ENCODE data around the gene EFL1.
"Not testable (repeated sequence)": the region's sequence is repeated elsewhere in the genome, so short reads cannot be mapped to it uniquely, and the experiment has no call there.

EFL1 gene

DNA sequence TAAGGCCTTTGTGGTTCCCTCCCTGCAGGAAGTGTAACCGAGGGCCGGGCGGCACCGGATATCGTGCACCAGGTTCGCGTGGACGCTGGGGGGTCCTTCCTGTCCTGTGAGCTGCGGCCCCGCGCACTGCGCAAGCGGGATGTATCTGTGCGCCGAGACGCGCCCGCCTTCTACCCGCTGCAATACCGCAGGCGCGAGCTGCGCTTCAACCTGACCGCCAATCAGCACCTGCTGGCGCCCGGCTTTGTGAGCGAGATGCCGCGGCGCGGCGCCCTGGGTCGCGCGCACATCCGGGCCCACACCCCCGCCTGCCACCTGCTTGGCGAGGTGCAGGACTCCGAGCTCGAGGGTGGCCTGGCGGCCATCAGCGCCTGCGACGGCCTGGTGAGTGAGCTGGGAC is 36.0 kb upstream of the EFL1 start:
- TF ChIP-seq CTCF (IDR thresholded peaks at IDR 0.05), result no peak
- Histone ChIP-seq H3K27me3 (peaks cover 0 to 2% of the 10 kb centered on the region in 2 donors), H3K9me3 (no peaks in the 10 kb centered on the region), H3K27ac (no peak overlapping the region), H3K36me3 (no peaks in the 10 kb centered on the region), H3K4me1 (peaks cover 0 to 7% (median 0%) of the 10 kb centered on the region in 4 donors), H3K4me3 (no peak overlapping the region)
- DNase-seq, result no peak
- intact Hi-C loops (cut with DNase I; ENCODE audit: low total_unique reads), result no loop called here

GRCh38 chr15:82298032-82298431 is 35.5 kb upstream of the EFL1 start:
- Histone ChIP-seq H3K4me1 (peaks cover 0 to 7% (median 0%) of the 10 kb centered on the region in 4 donors), H3K27ac (no peak overlapping the region), H3K27me3 (peaks cover 0 to 2% of the 10 kb centered on the region in 2 donors), H3K36me3 (no peaks in the 10 kb centered on the region), H3K9me3 (no peaks in the 10 kb centered on the region), H3K4me3 (no peak overlapping the region)
- intact Hi-C loops (cut with DNase I; ENCODE audit: low total_unique reads), result no loop called here
- no peak for TF ChIP-seq CTCF (IDR thresholded peaks at IDR 0.05)
- DNase-seq, result no peak

DNA sequence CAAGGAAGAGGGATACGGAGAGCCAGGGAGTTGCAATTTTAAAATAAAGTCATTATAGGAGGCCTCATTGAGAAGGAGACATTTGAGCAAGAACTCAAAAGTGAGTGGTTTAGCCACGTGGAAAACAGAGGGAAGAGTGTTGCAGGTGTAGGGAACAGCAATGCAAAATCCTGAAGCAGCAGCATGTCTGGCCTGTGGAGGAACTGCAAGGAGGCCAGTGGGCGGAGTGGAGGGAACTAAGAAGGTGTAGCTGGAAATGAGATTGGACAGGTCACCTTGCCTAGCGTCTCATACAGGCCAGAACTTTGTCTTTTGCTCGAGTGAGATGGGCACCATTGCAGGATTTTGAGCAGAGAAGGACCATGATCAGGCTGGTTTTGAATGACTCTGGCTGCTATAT is 35.0 kb upstream of the EFL1 start:
- peaks cover 0 to 2% of the 10 kb centered on the region in 2 donors for H3K27me3 ChIP-seq
- no peak overlapping the region for H3K27ac ChIP-seq
- intact Hi-C loops (cut with DNase I; ENCODE audit: low total_unique reads), result no loop called here
- no peak overlapping the region for H3K4me3 ChIP-seq
- H3K36me3 ChIP-seq, result no peaks in the 10 kb centered on the region
- H3K4me1 ChIP-seq, result peaks cover 0 to 7% (median 0%) of the 10 kb centered on the region in 4 donors
- H3K9me3 ChIP-seq, result no peaks in the 10 kb centered on the region
- TF ChIP-seq CTCF (IDR thresholded peaks at IDR 0.05), result no peak
- no peak for DNase-seq

GRCh38 chr15:82294061-82294690 is 31.6 kb upstream of the EFL1 start:
- no peaks in the 10 kb centered on the region for H3K9me3 ChIP-seq
- no peak overlapping the region for H3K4me3 ChIP-seq
- H3K4me1 ChIP-seq, result no peaks in the 10 kb centered on the region
- no peak overlapping the region for H3K27ac ChIP-seq
- TF ChIP-seq CTCF (IDR thresholded peaks at IDR 0.05), result no peak
- H3K36me3 ChIP-seq, result no peaks in the 10 kb centered on the region
- DNase-seq, result no peak
- H3K27me3 ChIP-seq, result peaks cover 0 to 2% of the 10 kb centered on the region in 2 donors
- intact Hi-C loops (cut with DNase I; ENCODE audit: low total_unique reads), result no loop called here

DNA sequence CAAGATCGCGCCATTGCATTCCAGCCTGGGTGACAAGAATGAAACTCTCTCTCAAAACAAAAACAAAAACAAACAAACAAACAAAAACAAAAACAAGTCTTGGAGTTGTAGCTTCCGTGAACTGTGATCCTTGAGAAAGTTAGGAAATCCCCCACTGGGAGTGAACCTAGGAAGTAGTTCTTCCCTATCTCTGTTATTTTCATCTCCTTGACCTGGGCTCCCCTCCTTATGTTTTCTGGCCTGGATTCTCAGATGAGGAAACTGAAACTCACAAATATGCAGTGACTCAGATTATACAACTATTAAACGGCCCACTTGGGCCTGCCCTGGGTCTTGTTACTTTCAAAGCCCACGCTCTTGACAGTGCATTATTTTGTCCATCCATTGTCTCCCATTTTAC is 29.7 kb upstream of the EFL1 start:
- Histone ChIP-seq H3K27ac (no peak overlapping the region), H3K4me3 (no peak overlapping the region), H3K36me3 (no peaks in the 10 kb centered on the region), H3K9me3 (no peaks in the 10 kb centered on the region), H3K27me3 (no peaks in the 10 kb centered on the region), H3K4me1 (no peaks in the 10 kb centered on the region)
- DNase-seq, result no peak
- intact Hi-C loops (cut with DNase I; ENCODE audit: low total_unique reads), result no loop called here
- TF ChIP-seq CTCF (IDR thresholded peaks at IDR 0.05), result no peak

DNA sequence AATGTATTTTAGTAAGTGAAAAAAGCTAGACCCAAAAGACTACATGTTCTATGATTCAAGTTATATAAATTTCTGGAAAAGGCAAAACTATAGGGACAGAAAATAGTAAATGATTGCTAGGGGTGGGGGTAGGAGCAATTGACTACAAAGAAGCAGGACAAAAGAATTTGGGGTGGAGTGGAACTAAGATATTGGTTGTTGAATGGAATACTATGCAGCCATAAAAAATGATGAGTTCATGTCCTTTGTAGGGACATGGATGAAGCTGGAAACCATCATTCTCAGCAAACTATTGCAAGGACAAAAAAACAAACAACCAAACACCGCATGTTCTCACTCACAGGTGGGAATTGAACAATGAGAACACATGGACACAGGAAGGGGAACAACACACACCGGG is 25.7 kb upstream of the EFL1 start:
- H3K9me3 ChIP-seq; H3K36me3 ChIP-seq; H3K4me1 ChIP-seq; H3K27me3 ChIP-seq; intact Hi-C loops (cut with DNase I; ENCODE audit: low total_unique reads); H3K27ac ChIP-seq; H3K4me3 ChIP-seq; DNase-seq: not testable (repeated sequence)

GRCh38 chr15:82286475-82286874 is 23.9 kb upstream of the EFL1 start:
- H3K9me3 ChIP-seq; H3K36me3 ChIP-seq; intact Hi-C loops (cut with DNase I; ENCODE audit: low total_unique reads); H3K4me1 ChIP-seq; H3K27me3 ChIP-seq; H3K27ac ChIP-seq; DNase-seq; H3K4me3 ChIP-seq: not testable (repeated sequence)

- intact Hi-C loops (cut with DNase I; ENCODE audit: low total_unique reads); H3K27ac ChIP-seq; H3K36me3 ChIP-seq: not testable (repeated sequence)
Measured at GRCh38 chr15:82284381-82284780, 21.8 kb upstream of the EFL1 start.

GRCh38 chr15:82282386-82282785 is 19.9 kb upstream of the EFL1 start:
- intact Hi-C loops (cut with DNase I; ENCODE audit: low total_unique reads); DNase-seq; H3K36me3 ChIP-seq; H3K4me1 ChIP-seq; H3K27ac ChIP-seq; H3K4me3 ChIP-seq; H3K27me3 ChIP-seq; H3K9me3 ChIP-seq: not testable (repeated sequence)

More at GRCh38 chr15:82284381-82284780, 21.8 kb upstream of the EFL1 start:
- H3K9me3 ChIP-seq, H3K27me3 ChIP-seq, H3K4me3 ChIP-seq, H3K4me1 ChIP-seq, DNase-seq: not testable (repeated sequence)
